Hepatocyte (in vitro differentiated cells): ENCODE results near the gene ULBP3.

Experiments
- EZH2 ChIP-seq: fragments of 200-600 bp; sonication (generic); IDR thresholded peaks from 2 replicates; pipeline ENCODE4 v1.6.1; 2016; ENCODE audit warnings: antibody characterized with exemption, mild to moderate bottlenecking, borderline replicate concordance
- EZH2phosphoT487 ChIP-seq: fragments of 200-600 bp; sonication (generic); IDR thresholded peaks from one replicate; pipeline ENCODE4 v1.6.1; 2018; ENCODE audit warnings: antibody characterized with exemption, mild to moderate bottlenecking, low read depth, moderate library complexity; ENCODE audit not compliant: unreplicated experiment, severe bottlenecking
- TF ChIP-seq, protein P1 (sequence below): fragments of 200-600 bp; sonication (generic); IDR thresholded peaks from 2 replicates; pipeline ENCODE4 v1.5.1; 2016; ENCODE audit warnings: antibody characterized with exemption, mild to moderate bottlenecking; ENCODE audit not compliant: poor library complexity

GRCh38 chr6:150037526-150038201 is 31.3 kb downstream of the ULBP3 start:
- TF ChIP-seq, protein P1, sequence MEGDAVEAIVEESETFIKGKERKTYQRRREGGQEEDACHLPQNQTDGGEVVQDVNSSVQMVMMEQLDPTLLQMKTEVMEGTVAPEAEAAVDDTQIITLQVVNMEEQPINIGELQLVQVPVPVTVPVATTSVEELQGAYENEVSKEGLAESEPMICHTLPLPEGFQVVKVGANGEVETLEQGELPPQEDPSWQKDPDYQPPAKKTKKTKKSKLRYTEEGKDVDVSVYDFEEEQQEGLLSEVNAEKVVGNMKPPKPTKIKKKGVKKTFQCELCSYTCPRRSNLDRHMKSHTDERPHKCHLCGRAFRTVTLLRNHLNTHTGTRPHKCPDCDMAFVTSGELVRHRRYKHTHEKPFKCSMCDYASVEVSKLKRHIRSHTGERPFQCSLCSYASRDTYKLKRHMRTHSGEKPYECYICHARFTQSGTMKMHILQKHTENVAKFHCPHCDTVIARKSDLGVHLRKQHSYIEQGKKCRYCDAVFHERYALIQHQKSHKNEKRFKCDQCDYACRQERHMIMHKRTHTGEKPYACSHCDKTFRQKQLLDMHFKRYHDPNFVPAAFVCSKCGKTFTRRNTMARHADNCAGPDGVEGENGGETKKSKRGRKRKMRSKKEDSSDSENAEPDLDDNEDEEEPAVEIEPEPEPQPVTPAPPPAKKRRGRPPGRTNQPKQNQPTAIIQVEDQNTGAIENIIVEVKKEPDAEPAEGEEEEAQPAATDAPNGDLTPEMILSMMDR = no peak
- TF ChIP-seq EZH2 (peak; percentile 83), EZH2phosphoT487 (no peak)
